NCI-H345 treated with DMSO at 0.1 percent for 48 hours (cell line): ENCODE measurements around the gene ZGPAT.

Experiments used
- DNase-seq: peaks from one replicate; lab custom pipeline; 2025; ENCODE audit not compliant: unreplicated experiment; lab: John Stamatoyannopoulos, UW

The ZGPAT gene

DNA sequence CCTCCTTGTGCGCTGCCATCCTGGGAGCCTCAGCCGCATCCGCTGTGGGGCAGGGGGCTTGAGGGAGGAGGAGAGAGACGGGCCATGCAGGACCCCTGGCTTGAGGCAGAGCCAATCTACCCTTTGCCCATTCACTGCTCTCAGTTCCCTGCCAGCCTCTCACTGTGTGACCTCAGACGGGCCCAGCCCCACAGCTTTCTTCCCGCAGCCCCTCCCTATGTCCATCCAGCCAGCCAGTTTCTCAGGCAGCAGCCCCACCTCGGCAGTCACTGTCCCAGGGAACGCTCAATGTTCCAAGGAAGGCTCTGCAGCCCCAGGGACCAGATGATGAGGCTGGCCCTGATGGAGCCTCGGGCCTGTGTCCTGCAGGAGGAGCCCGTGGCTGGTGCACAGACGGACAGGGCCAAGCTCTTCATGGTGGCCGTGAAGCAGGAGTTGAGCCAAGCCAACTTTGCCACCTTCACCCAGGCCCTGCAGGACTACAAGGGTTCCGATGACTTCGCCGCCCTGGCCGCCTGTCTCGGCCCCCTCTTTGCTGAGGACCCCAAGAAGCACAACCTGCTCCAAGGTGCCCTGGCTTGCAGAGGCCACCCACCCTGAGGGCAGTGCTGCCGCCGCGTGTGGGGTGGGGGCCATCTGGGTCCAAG lies 15.3 kb upstream of the ZGPAT start:
- DNase-seq: no peak

- no peak for DNase-seq
Measured at GRCh38 chr20:63693083-63693732, 14.6 kb upstream of the ZGPAT start.

- DNase-seq: no peak
Measured at GRCh38 chr20:63693733-63694583, 13.9 kb upstream of the ZGPAT start.

GRCh38 chr20:63694584-63695423 lies 13.0 kb upstream of the ZGPAT start:
- DNase-seq: no peak

GRCh38 chr20:63695424-63696305 lies 12.2 kb upstream of the ZGPAT start:
- no peak for DNase-seq

- DNase-seq: no peak
Measured at GRCh38 chr20:63696306-63696627, 11.6 kb upstream of the ZGPAT start.

DNA sequence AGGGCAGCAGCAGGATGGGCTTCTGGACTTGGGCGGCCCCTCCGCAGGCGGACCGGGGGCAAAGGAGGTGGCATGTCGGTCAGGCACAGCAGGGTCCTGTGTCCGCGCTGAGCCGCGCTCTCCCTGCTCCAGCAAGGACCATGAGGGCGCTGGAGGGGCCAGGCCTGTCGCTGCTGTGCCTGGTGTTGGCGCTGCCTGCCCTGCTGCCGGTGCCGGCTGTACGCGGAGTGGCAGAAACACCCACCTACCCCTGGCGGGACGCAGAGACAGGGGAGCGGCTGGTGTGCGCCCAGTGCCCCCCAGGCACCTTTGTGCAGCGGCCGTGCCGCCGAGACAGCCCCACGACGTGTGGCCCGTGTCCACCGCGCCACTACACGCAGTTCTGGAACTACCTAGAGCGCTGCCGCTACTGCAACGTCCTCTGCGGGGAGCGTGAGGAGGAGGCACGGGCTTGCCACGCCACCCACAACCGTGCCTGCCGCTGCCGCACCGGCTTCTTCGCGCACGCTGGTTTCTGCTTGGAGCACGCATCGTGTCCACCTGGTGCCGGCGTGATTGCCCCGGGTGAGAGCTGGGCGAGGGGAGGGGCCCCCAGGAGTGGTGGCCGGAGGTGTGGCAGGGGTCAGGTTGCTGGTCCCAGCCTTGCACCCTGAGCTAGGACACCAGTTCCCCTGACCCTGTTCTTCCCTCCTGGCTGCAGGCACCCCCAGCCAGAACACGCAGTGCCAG lies 11.0 kb upstream of the ZGPAT start, which contains the start of gene TNFRSF6B:
Gene TNFRSF6B, plus strand, starts transcription at position 25 of the 729 bp plus-strand sequence. Its CDS starts 116 bp downstream, at position 141.
- DNase-seq: no peak

- no peak for DNase-seq
Measured at GRCh38 chr20:63697357-63697867, 10.4 kb upstream of the ZGPAT start.

- DNase-seq: no peak
Measured at GRCh38 chr20:63697868-63698545, 9.8 kb upstream of the ZGPAT start.

GRCh38 chr20:63698739-63699465 lies 8.9 kb upstream of the ZGPAT start:
- DNase-seq: no peak

DNA sequence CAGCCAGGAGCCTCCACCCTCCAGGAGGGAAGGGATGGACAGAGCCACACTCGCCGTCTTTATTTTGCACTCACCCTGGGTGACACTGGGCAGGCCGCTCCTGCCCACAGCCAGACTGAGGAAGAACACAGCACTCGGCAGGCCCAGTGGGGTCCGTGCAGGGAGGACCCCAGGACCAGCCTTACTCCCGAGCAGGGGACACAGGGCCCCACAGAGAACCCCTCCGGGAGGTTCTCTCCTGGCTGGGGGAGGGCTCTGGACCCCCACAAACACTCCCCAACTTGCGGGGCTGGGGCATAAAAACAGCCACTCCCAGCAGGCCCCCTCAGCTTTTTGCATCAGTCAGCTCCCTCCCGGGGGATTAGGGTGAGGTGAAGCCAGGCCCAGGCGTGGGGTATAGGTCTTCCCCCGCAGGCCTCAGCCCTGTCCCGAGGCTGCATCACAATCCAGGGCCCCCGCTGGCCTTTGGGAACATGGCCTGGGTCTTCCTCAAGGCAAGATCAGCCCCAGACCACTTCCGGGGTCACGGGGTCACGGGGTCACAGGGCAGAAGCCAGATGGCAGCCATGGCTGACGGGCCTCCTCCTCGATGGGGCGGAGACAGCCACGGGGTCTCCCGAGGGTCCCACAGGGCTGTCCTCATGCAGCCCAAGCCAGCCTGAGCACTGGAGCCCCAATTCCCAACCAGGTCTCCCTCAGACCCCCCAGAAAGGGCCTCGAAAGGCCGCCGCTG lies 8.2 kb upstream of the ZGPAT start:
- DNase-seq: no peak

DNA sequence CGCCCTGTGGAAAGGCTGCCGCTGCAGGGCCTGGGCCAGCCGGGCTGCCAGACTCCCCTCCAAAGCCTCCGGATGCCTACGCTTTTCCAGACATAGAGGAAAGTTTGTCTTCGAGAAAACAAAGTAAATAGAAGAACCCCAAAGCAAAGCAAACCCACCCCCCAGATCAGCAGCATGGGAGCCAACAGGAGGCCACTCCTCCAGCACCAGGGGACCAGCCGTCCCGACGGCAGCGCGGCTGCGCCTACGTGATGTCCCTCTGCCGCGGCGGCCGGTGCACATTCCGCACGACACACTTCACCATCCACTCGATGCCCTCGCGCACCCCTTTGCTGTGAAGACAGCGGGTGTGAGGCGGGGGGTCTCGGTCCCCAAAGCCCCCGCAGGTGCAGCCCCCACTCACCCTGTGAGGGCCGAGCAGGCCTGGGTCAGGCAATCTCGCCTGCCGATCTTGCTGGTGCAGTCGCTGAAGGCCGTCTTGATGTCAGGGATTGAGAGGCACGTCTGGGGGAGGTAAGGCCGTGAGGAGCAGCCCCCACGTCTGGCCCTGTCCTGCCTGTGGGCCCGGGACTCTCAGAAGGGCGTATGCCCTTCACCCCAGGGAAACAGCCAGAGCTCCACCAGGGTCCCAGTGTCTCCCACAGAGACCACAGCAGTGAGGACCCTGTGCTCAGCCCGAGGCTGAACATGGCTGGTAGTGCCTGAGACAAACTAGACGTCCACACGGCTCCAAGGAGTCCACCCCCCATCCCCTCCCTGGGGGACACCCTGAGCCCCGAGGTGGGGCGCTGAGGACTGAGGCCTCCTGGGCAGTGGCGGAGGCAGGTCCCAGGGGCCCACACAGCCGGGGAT lies 7.4 kb upstream of the ZGPAT start:
- no peak for DNase-seq

GRCh38 chr20:63701051-63701328 lies 6.8 kb upstream of the ZGPAT start:
- no peak for DNase-seq

- DNase-seq: no peak
Measured at GRCh38 chr20:63701329-63702035, 6.4 kb upstream of the ZGPAT start.

DNA sequence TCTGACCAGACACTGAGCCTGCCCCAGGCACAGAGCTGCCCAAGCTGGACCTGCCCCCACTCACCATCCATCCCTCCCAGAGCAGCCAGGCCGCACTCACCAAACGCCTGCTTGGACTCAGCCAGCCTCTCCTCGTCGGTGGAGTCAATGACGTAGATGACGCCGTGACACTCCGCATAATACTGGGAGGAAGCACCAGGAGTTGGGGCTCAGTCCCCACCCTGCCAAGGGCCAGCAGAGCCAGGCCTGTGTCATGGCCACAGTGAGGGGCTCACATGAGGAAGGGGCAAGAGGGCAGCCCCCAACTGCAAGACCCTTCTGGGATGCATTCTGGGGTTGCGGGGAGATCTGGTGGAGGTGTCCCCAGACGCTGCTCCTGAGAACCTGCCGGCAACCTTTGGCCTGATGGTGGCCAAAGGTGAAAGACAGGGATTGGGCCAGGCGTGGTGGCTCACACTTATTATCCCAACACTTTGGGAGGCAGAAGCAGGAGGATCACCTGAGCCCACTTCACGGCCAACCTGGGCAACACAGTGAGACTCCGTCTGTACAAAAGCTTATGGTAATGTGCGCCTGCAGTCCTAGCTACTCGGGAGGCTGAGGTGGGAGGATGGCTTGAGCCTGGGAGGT lies 5.7 kb upstream of the ZGPAT start:
- no peak for DNase-seq
